COLO668 (cell line): ENCODE measurements around the gene SLC25A29.

Source experiments
- DNase-seq: peaks from one replicate; lab custom pipeline; 2025; ENCODE audit not compliant: unreplicated experiment; lab: John Stamatoyannopoulos, UW

Gene SLC25A29

DNA sequence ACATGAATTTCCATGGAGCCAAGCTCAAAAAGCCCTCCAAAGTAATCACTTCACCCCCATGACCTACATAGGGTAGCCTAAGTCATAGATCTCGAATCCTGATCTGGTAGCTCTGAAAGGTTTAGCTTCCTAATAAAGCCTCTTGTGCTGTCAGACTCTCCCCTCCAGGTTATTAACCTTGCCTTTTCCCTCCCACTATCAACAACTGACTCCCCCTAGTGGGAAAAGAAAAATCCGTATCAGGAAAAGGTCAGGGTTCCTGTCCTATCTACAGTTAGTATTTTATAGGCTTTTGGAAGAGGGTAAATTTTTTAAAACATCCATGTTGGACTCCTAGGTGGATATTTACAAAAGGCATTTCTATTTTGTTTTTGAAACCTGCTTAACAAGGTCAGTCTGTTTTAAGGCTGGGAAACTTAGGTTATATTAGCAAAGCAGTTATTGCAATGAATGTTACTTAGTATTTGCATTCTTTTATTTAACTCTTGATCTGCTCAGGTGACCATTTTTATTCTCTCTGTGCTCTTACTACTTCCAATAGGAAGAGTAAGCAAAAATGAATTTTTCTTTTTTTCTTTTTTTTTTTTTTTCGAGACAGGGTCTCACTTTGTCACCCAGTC is 59.3 kb downstream of the SLC25A29 start:
- peak; percentile 32 for DNase-seq

DNA sequence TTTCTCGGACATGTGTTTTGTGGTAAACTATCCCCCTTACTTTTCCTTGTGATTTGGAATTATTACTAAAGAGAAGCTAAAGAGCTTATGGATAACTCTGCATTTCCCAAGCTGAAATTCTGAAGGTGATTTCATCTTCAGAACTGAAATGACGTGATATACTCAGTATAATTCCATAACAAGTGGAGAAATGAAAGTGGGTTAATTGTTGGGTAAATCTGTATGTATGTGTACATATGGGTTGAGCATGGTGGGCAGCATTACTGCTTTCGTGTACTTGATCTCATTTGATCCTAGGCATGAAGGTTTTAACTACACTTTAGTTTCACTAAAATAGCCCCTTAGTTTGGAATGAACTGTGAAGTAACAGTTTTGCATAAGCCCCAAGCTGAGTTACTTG is 63.2 kb downstream of the SLC25A29 start:
- DNase-seq: no peak

DNA sequence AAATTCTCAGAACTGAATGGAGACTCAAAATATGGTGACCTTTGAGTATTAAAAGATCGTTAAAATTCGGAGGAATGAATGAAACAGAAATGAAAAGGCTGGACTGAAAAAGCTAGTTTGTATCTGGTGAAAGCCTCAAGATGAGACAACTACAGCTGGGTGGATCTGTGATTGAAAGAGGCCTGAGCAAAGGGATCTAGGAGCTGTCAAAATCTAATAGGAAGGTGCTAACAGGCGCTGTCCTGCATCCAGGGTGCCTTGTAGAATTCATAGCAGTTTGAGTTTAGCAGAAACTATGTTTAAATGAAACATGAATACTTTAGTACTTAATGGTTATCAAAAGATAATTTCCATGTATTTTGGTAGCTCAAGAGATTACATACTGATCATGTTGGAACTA is 65.0 kb downstream of the SLC25A29 start:
- no peak for DNase-seq
